Measurements from ENCODE around the gene SMCP.

Gene SMCP

GRCh38 chr1:152884966-152885624 is 7.0 kb downstream of the SMCP start:
- no peak for DNase-seq (ENCODE audit: low read depth in 2 of 2)

GRCh38 chr1:152886085-152886484 is 8.0 kb downstream of the SMCP start:
- no peak overlapping the region for H3K4me3 ChIP-seq (replicated peaks in 1 of 2; ENCODE audit: low read depth in 2 of 2, low read length in 2 of 2)
- TF ChIP-seq CTCF (IDR thresholded peaks at IDR 0.05; ENCODE audit: low read depth, low read length): no peak
- DNase-seq (ENCODE audit: low read depth in 2 of 2): no peak

More at GRCh38 chr1:152884966-152885624, 7.0 kb downstream of the SMCP start:
- no peak for TF ChIP-seq CTCF (IDR thresholded peaks at IDR 0.05; ENCODE audit: low read depth, low read length)
- no peak overlapping the region for H3K4me3 ChIP-seq (replicated peaks in 1 of 2; ENCODE audit: low read depth in 2 of 2, low read length in 2 of 2)

DNA sequence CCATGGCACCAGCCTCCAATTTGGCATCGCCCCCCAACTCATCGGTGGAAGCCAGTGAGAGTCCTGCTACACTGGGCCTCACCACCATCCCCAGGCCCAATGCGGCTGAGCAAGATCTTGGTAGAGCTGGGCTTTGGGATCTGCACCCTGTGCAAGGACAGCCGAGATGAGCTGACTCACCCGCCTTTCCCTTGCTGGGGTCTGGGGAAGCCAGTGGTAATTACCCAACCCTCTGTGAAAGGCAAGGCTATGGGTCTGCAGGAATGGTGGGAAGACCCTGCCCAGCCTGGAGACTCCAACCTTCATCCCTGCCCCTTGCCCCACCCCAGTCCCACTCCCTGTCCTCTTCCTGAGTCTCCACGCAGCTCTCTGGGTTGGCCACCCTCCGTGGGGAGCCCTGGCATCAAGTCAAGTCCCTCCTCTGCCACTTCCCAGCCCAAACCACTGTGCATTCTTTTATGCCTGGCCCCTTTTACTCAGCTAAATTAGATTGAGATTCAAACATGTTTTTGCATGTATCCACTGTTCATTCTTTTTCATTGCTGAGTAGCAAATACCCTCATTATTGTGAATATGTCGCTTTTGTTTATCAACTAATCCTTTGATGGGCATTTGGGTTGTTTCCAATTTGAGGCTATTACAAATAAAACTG is 8.8 kb downstream of the SMCP start:
- no peak overlapping the region for H3K4me3 ChIP-seq (replicated peaks in 1 of 2; ENCODE audit: low read depth in 2 of 2, low read length in 2 of 2)
- TF ChIP-seq CTCF (IDR thresholded peaks at IDR 0.05; ENCODE audit: low read depth, low read length): no peak
- DNase-seq (ENCODE audit: low read depth in 2 of 2): no peak

- no peak for DNase-seq (ENCODE audit: low read depth in 2 of 2)
These were observed 10.0 kb downstream of the SMCP start for GRCh38 chr1:152888126-152888525.

GRCh38 chr1:152899027-152899426 is 20.9 kb downstream of the SMCP start:
- DNase-seq (ENCODE audit: low read depth in 2 of 2): no peak
- no peak for TF ChIP-seq CTCF (IDR thresholded peaks at IDR 0.05; ENCODE audit: low read depth, low read length)
- H3K4me3 ChIP-seq (replicated peaks in 1 of 2; ENCODE audit: low read depth in 2 of 2, low read length in 2 of 2): no peak overlapping the region

More at GRCh38 chr1:152888126-152888525, 10.0 kb downstream of the SMCP start:
- TF ChIP-seq CTCF (IDR thresholded peaks at IDR 0.05; ENCODE audit: low read depth, low read length): no peak
- H3K4me3 ChIP-seq (replicated peaks in 1 of 2; ENCODE audit: low read depth in 2 of 2, low read length in 2 of 2): no peak overlapping the region

GRCh38 chr1:152899883-152900282 is 21.8 kb downstream of the SMCP start:
- TF ChIP-seq CTCF (IDR thresholded peaks at IDR 0.05; ENCODE audit: low read depth, low read length): no peak
- no peak for DNase-seq (ENCODE audit: low read depth in 2 of 2)
- H3K4me3 ChIP-seq (replicated peaks in 1 of 2; ENCODE audit: low read depth in 2 of 2, low read length in 2 of 2): no peak overlapping the region
